Activated T-helper 9 cell treated with anti-CD3 and anti-CD28 coated beads, Interleukin-2, amount 50 U/mL, for 16 hours (primary cell): ENCODE data around the gene MCOLN3.
A peak's percentile ranks its signal among the peaks of the same experiment; 100 is the strongest.
"Not testable (repeated sequence)": the region's sequence is repeated elsewhere in the genome, so short reads cannot be mapped to it uniquely, and the experiment has no call there.

Source experiments
- DNase-seq: peaks from one replicate; pipeline ENCODE4 v3.0.0-alpha.2; 2020; ENCODE audit warnings: low read depth

Gene MCOLN3

GRCh38 chr1:85047472-85048295, 616 bp downstream of the MCOLN3 start:
- no peak for DNase-seq

- no peak for DNase-seq
Observed at GRCh38 chr1:85047144-85047471, 1.2 kb downstream of the MCOLN3 start.

GRCh38 chr1:85042413-85042812, 5.9 kb downstream of the MCOLN3 start:
- DNase-seq, result no peak

GRCh38 chr1:85041793-85042192, 6.5 kb downstream of the MCOLN3 start:
- DNase-seq, result no peak

GRCh38 chr1:85033221-85033620, 15.1 kb downstream of the MCOLN3 start:
- DNase-seq, result no peak

GRCh38 chr1:85030536-85030935, 17.8 kb downstream of the MCOLN3 start:
- DNase-seq, result no peak

GRCh38 chr1:85028151-85028550, 20.1 kb downstream of the MCOLN3 start:
- DNase-seq, result no peak

- DNase-seq, result no peak
Observed at GRCh38 chr1:85027242-85027983, 20.9 kb downstream of the MCOLN3 start.

- no peak for DNase-seq
Observed at GRCh38 chr1:85025940-85026339, 22.4 kb downstream of the MCOLN3 start.

GRCh38 chr1:85024736-85025135, 23.6 kb downstream of the MCOLN3 start:
- DNase-seq, result no peak

- DNase-seq, result no peak
Observed at GRCh38 chr1:85022700-85023099, 25.6 kb downstream of the MCOLN3 start.

GRCh38 chr1:85019994-85020393, 28.3 kb downstream of the MCOLN3 start:
- no peak for DNase-seq

GRCh38 chr1:85015826-85016225, 32.5 kb downstream of the MCOLN3 start:
- DNase-seq, result no peak

- DNase-seq, result not testable (repeated sequence)
Observed at GRCh38 chr1:85005641-85006040, 42.7 kb downstream of the MCOLN3 start.

GRCh38 chr1:85001742-85002141, 46.6 kb downstream of the MCOLN3 start:
- no peak for DNase-seq

- DNase-seq, result peak; percentile 17
Observed at GRCh38 chr1:84998642-84999280, 49.5 kb downstream of the MCOLN3 start.

GRCh38 chr1:84997667-84998600, 50.4 kb downstream of the MCOLN3 start:
- no peak for DNase-seq

- peak; percentile 38 for DNase-seq
Observed at GRCh38 chr1:84996846-84997666, 51.2 kb downstream of the MCOLN3 start, which contains the start of gene MCOLN2. TSS of gene MCOLN2 (minus strand) at chr1:84997113. CDS start at chr1:84996872, 241 bp downstream.

- DNase-seq, result no peak
Observed at GRCh38 chr1:84995484-84996334, 52.6 kb downstream of the MCOLN3 start.
